Progenitor cell of endocrine pancreas (in vitro differentiated cells): Measurements from ENCODE around the gene CFTR. TPM values are rescaled to one million over a fixed set of nuclear protein-coding genes. Genes with fewer than 3 reads are reported as not detected.

Experiments used
- DNase-seq: peaks from one replicate; pipeline ENCODE4 v3.0.0; 2021; ENCODE audit warnings: low spot score; ENCODE audit not compliant: unreplicated experiment
- H3K27ac Mint-ChIP-seq: 2 replicates; pipeline ENCODE4 v1.8.0; 2021; ENCODE audit warnings: mild to moderate bottlenecking, moderate library complexity, mixed read lengths
- H3K27me3 Mint-ChIP-seq: 2 replicates; pipeline ENCODE4 v1.8.0; 2021; ENCODE audit warnings: mixed read lengths
- H3K36me3 Mint-ChIP-seq: 2 replicates; pipeline ENCODE4 v1.8.0; 2022; ENCODE audit warnings: mixed read lengths; ENCODE audit not compliant: insufficient read depth
- H3K4me1 Mint-ChIP-seq: 2 replicates; pipeline ENCODE4 v1.8.0; 2021; ENCODE audit warnings: low read depth, mixed read lengths
- H3K4me3 Mint-ChIP-seq: 2 replicates; pipeline ENCODE4 v1.8.0; 2021; ENCODE audit warnings: low read depth, mild to moderate bottlenecking, moderate library complexity, mixed read lengths
- H3K9me3 Mint-ChIP-seq: 2 replicates; pipeline ENCODE4 v1.8.0; 2021; ENCODE audit warnings: low read depth, mixed read lengths
- CTCF ChIP-seq: fragments of 200-600 bp; sonication (generic); IDR thresholded peaks from one replicate; pipeline ENCODE4 v1.5.0; 2021; ENCODE audit warnings: antibody characterized with exemption, mild to moderate bottlenecking; ENCODE audit not compliant: unreplicated experiment
- total RNA-seq: library from RNA; stranded (reverse); gene quantifications from 2 replicates; pipeline ENCODE4 v1.2.1, GENCODE V29; 2021

Gene CFTR
- total RNA-seq, 1 donor from 2014 or later: 6.6 TPM

GRCh38 chr7:117640465-117640864 is 160.6 kb downstream of the CFTR start:
- TF ChIP-seq CTCF: no peak
- no peak overlapping the region for H3K27ac Mint-ChIP-seq
- no peak overlapping the region for H3K4me3 Mint-ChIP-seq
- H3K9me3 Mint-ChIP-seq: peaks cover 3% of the 10 kb centered on the region
- peaks cover 7% of the 10 kb centered on the region for H3K27me3 Mint-ChIP-seq
- no peaks in the 10 kb centered on the region for H3K36me3 Mint-ChIP-seq
- no peak for DNase-seq
- peaks cover 1% of the 10 kb centered on the region for H3K4me1 Mint-ChIP-seq

GRCh38 chr7:117645481-117646165 is 165.8 kb downstream of the CFTR start:
- no peak overlapping the region for H3K27ac Mint-ChIP-seq
- H3K4me1 Mint-ChIP-seq: peaks cover 1% of the 10 kb centered on the region
- no peak overlapping the region for H3K4me3 Mint-ChIP-seq
- peaks cover 7% of the 10 kb centered on the region for H3K27me3 Mint-ChIP-seq
- no peaks in the 10 kb centered on the region for H3K9me3 Mint-ChIP-seq
- H3K36me3 Mint-ChIP-seq: no peaks in the 10 kb centered on the region
- no peak for TF ChIP-seq CTCF
- no peak for DNase-seq

- Mint-ChIP-seq H3K36me3 (no peaks in the 10 kb centered on the region), H3K4me1 (no peaks in the 10 kb centered on the region), H3K9me3 (no peaks in the 10 kb centered on the region), H3K27me3 (no peaks in the 10 kb centered on the region), H3K27ac (no peak overlapping the region), H3K4me3 (no peak overlapping the region)
- no peak for TF ChIP-seq CTCF
- DNase-seq: no peak
Measured at GRCh38 chr7:117648203-117648866, 168.5 kb downstream of the CFTR start.

GRCh38 chr7:117652943-117653680 is 173.3 kb downstream of the CFTR start:
- Mint-ChIP-seq H3K4me3 (no peak overlapping the region), H3K36me3 (no peaks in the 10 kb centered on the region), H3K27me3 (no peaks in the 10 kb centered on the region), H3K9me3 (no peaks in the 10 kb centered on the region), H3K4me1 (no peaks in the 10 kb centered on the region), H3K27ac (no peak overlapping the region)
- no peak for DNase-seq
- no peak for TF ChIP-seq CTCF

- Mint-ChIP-seq H3K4me3 (no peak overlapping the region), H3K27ac (no peak overlapping the region)
Measured at GRCh38 chr7:117654780-117655179, 175.0 kb downstream of the CFTR start.

More at GRCh38 chr7:117654780-117655179, 175.0 kb downstream of the CFTR start:
- Mint-ChIP-seq H3K36me3 (no peaks in the 10 kb centered on the region), H3K27me3 (no peaks in the 10 kb centered on the region), H3K4me1 (no peaks in the 10 kb centered on the region), H3K9me3 (no peaks in the 10 kb centered on the region)
- no peak for DNase-seq
- TF ChIP-seq CTCF: no peak
